Loucy (cell line): Measurements from ENCODE around the gene PRR5.
"Not testable (repeated sequence)": the region's sequence is repeated elsewhere in the genome, so short reads cannot be mapped to it uniquely, and the experiment has no call there.

ENCODE experiments used
- CTCF ChIP-seq: fragments of 200-600 bp; sonication (generic); conservative IDR thresholded peaks from 2 replicates; pipeline ENCODE4 v1.5.1; 2014; ENCODE audit warnings: mild to moderate bottlenecking, antibody characterized with exemption, low read length
- EZH2phosphoT487 ChIP-seq: fragments of 200-600 bp; IDR thresholded peaks from 2 replicates; pipeline ENCODE4 v1.6.1; 2018; ENCODE audit warnings: antibody characterized with exemption, mild to moderate bottlenecking, moderate library complexity, borderline replicate concordance

- TF ChIP-seq CTCF, EZH2phosphoT487: not testable (repeated sequence)
These were observed 49.1 kb upstream of the PRR5 start for GRCh38 chr22:44652866-44653265.
